Measurements from ENCODE around the gene MYO3B.

GRCh38 chr2:170394641-170395387 is 216.9 kb downstream of the MYO3B start:
- TF ChIP-seq POLR2A (IDR thresholded peaks at IDR 0.05; ENCODE audit: low read depth) (no peak), CTCF (IDR thresholded peaks at IDR 0.05) (no peak), POLR2AphosphoS5 (IDR thresholded peaks at IDR 0.05) (no peak)

Data from esophagus muscularis mucosa (tissue), 3 donors.